ENCODE results near the gene ZNF407.

Gene ZNF407

DNA sequence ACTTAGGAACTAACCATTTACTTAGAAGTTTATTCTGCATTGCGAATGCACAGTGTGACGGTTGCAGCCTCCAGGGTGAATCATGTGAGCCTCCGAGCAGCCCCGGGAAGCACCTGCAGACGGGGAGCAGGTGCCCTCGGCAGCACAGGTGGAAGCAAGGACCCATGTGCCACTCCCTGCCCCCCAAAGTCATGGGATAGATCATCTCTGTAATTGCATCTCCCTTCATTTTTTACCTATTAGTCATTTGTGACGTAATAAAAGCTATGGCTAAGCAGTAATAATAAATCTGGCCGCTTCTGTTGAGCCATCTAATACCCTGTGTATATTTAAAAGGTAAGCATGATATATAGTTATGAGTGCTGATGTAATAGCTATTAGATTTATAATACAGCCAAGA, 514.1 kb downstream of the ZNF407 start:
- no peak; the same call in 2 of the 3 replicates for ATAC-seq
- TF ChIP-seq, protein P1, sequence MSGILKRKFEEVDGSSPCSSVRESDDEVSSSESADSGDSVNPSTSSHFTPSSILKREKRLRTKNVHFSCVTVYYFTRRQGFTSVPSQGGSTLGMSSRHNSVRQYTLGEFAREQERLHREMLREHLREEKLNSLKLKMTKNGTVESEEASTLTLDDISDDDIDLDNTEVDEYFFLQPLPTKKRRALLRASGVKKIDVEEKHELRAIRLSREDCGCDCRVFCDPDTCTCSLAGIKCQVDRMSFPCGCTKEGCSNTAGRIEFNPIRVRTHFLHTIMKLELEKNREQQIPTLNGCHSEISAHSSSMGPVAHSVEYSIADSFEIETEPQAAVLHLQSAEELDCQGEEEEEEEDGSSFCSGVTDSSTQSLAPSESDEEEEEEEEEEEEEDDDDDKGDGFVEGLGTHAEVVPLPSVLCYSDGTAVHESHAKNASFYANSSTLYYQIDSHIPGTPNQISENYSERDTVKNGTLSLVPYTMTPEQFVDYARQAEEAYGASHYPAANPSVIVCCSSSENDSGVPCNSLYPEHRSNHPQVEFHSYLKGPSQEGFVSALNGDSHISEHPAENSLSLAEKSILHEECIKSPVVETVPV (CRISPR knock-in tag; IDR thresholded peaks at IDR 0.05) = no peak
- TF ChIP-seq TCF4 (CRISPR knock-in tag; IDR thresholded peaks at IDR 0.05; ENCODE audit: borderline replicate concordance) (no peak), ESRRG (CRISPR knock-in tag; IDR thresholded peaks at IDR 0.05) (no peak), ZNF70 (CRISPR knock-in tag; IDR thresholded peaks at IDR 0.05) (no peak), SNAI2 (CRISPR knock-in tag; IDR thresholded peaks at IDR 0.05) (no peak), CSDC2 (CRISPR knock-in tag; IDR thresholded peaks at IDR 0.05) (no peak), ISL1 (CRISPR knock-in tag; IDR thresholded peaks at IDR 0.05) (no peak), ARNTL (CRISPR knock-in tag; IDR thresholded peaks at IDR 0.05; ENCODE audit: borderline replicate concordance, low read depth) (no peak), TOX (CRISPR knock-in tag; IDR thresholded peaks at IDR 0.05; ENCODE audit: borderline replicate concordance) (no peak), ZFP30 (CRISPR knock-in tag; IDR thresholded peaks at IDR 0.05) (no peak), ZNF8 (CRISPR knock-in tag; IDR thresholded peaks at IDR 0.05) (no peak), BACH2 (CRISPR knock-in tag; IDR thresholded peaks at IDR 0.05; ENCODE audit: borderline replicate concordance) (no peak), GLIS3 (CRISPR knock-in tag; IDR thresholded peaks at IDR 0.05) (no peak), ZNF565 (CRISPR knock-in tag; conservative IDR thresholded peaks at IDR 0.05; ENCODE audit: low read depth) (no peak), ZFP3 (CRISPR knock-in tag; IDR thresholded peaks at IDR 0.05) (no peak), PPARA (CRISPR knock-in tag; IDR thresholded peaks at IDR 0.05; ENCODE audit: borderline replicate concordance) (no peak)
- TF ChIP-seq, protein P2, sequence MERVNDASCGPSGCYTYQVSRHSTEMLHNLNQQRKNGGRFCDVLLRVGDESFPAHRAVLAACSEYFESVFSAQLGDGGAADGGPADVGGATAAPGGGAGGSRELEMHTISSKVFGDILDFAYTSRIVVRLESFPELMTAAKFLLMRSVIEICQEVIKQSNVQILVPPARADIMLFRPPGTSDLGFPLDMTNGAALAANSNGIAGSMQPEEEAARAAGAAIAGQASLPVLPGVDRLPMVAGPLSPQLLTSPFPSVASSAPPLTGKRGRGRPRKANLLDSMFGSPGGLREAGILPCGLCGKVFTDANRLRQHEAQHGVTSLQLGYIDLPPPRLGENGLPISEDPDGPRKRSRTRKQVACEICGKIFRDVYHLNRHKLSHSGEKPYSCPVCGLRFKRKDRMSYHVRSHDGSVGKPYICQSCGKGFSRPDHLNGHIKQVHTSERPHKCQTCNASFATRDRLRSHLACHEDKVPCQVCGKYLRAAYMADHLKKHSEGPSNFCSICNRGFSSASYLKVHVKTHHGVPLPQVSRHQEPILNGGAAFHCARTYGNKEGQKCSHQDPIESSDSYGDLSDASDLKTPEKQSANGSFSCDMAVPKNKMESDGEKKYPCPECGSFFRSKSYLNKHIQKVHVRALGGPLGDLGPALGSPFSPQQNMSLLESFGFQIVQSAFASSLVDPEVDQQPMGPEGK (CRISPR knock-in tag; IDR thresholded peaks at IDR 0.05; ENCODE audit: borderline replicate concordance) = no peak
- TF ChIP-seq, protein P3, sequence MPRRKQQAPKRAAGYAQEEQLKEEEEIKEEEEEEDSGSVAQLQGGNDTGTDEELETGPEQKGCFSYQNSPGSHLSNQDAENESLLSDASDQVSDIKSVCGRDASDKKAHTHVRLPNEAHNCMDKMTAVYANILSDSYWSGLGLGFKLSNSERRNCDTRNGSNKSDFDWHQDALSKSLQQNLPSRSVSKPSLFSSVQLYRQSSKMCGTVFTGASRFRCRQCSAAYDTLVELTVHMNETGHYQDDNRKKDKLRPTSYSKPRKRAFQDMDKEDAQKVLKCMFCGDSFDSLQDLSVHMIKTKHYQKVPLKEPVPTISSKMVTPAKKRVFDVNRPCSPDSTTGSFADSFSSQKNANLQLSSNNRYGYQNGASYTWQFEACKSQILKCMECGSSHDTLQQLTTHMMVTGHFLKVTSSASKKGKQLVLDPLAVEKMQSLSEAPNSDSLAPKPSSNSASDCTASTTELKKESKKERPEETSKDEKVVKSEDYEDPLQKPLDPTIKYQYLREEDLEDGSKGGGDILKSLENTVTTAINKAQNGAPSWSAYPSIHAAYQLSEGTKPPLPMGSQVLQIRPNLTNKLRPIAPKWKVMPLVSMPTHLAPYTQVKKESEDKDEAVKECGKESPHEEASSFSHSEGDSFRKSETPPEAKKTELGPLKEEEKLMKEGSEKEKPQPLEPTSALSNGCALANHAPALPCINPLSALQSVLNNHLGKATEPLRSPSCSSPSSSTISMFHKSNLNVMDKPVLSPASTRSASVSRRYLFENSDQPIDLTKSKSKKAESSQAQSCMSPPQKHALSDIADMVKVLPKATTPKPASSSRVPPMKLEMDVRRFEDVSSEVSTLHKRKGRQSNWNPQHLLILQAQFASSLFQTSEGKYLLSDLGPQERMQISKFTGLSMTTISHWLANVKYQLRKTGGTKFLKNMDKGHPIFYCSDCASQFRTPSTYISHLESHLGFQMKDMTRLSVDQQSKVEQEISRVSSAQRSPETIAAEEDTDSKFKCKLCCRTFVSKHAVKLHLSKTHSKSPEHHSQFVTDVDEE (CRISPR knock-in tag; IDR thresholded peaks at IDR 0.05) = no peak
- TF ChIP-seq, protein P4, sequence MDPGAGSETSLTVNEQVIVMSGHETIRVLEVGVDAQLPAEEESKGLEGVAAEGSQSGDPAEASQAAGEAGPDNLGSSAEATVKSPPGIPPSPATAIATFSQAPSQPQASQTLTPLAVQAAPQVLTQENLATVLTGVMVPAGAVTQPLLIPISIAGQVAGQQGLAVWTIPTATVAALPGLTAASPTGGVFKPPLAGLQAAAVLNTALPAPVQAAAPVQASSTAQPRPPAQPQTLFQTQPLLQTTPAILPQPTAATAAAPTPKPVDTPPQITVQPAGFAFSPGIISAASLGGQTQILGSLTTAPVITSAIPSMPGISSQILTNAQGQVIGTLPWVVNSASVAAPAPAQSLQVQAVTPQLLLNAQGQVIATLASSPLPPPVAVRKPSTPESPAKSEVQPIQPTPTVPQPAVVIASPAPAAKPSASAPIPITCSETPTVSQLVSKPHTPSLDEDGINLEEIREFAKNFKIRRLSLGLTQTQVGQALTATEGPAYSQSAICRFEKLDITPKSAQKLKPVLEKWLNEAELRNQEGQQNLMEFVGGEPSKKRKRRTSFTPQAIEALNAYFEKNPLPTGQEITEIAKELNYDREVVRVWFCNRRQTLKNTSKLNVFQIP (CRISPR knock-in tag; IDR thresholded peaks at IDR 0.05; ENCODE audit: borderline replicate concordance, low read depth) = no peak

DNA sequence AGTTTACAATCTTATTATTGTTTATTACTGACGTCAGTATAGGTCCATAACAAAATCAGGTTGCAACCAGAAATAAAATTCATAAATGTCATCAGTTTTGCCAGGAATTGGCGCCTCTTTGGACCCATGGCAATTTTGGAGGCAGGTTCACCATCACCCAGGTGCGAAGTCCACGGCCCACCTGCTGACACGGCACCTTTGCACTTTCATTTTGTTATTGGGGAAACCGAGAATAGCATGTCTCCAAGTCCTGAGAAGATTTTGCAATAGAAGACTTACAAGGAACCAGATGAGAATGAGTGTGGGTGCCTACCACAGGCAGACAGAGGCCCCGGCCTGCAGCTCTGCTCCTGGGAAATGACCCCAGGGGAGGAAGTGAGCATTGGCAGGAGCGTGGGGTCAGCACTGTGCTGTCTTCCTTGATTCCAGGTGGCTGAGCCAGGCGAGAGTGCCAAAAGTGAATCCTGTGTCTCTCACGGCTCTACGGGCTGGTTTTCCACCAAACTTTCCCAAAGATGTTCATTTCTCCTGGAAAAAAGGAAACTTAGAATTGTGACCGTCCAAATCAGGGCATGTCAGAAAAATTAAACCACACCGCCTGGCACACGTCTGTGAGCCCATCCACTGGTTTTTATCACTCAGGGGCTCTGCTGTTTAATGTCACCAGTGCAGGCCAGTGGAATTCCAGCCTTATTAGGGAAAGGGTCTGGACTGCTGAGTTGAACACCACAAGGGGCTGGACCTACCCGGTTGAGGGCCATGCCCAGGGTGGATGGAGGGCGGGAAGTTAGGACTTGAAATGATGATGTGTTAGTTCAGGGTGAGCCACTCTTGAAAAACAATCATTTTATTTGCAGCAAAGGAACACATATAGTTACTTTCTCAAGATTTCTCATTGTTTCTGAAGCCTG, 514.8 kb downstream of the ZNF407 start:
- no peak for ATAC-seq
- no peak for TF ChIP-seq ZFP3 (CRISPR knock-in tag; IDR thresholded peaks at IDR 0.05)
- TF ChIP-seq ZNF565 (CRISPR knock-in tag; conservative IDR thresholded peaks at IDR 0.05; ENCODE audit: low read depth) = no peak
- TF ChIP-seq, protein P1 (CRISPR knock-in tag; IDR thresholded peaks at IDR 0.05) = no peak
- TF ChIP-seq ISL1 (CRISPR knock-in tag; IDR thresholded peaks at IDR 0.05) = no peak
- TF ChIP-seq ZC3H10 (CRISPR knock-in tag; IDR thresholded peaks at IDR 0.05) = no peak
- no peak for TF ChIP-seq GLIS3 (CRISPR knock-in tag; IDR thresholded peaks at IDR 0.05)
